ENCODE measurements around the gene IFNA7. TPM values are rescaled to one million over a fixed set of nuclear protein-coding genes. Genes with fewer than 3 reads are reported as not detected.
"Not testable (repeated sequence)": the region's sequence is repeated elsewhere in the genome, so short reads cannot be mapped to it uniquely, and the experiment has no call there.

The IFNA7 gene
- total RNA-seq, 4 donors from 2014 or later: not detected

DNA sequence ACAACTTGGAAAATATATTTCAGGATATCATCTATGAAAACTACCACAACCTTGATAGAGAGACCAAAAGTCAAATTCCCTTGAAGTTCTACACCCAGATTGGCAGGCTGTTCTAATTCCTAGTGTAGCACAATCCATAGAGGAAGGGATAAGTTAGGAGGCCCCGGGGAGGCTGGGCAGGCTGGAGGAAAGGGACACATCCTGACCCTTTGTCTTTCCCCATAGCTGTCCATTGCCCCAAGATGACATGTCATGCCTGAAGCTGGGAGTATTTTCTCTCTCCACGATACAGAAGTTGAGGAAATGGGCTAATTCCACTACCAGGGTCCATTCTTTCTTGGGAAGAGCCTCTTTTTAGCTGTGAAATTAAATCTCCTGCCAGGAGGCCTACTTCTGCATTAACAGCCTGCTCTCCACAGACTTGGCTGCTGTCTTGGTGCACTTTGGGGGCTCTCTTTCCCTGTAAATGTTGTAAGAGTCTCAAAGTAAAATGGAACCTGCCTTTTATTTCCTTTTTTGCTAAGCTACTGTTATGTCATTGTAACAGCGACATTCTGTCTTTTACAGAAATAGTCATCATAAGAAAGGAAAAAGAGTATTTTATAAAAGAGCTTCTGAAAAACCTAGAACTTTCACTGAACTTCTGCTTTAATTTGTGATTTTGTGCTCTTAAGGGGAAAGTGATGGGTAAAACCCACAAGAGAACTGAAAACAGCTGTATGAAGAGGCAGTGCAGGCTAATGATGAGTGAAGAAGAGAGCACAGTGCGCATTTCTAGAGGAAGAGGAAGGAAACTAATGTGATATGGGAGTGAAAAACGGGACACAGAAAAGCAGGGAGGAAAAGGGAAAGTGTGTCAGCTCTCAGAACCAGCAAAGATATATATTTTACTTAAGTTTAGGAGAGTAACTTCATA lies 11.7 kb upstream of the IFNA7 start:
- DNase-seq; intact Hi-C loops (cut with DNase I); H3K36me3 ChIP-seq; H3K4me1 ChIP-seq; H3K4me3 ChIP-seq (replicated peaks in 1 of 3); H3K27me3 ChIP-seq; H3K9me3 ChIP-seq; H3K27ac ChIP-seq: not testable (repeated sequence)
- TF ChIP-seq, protein P1, sequence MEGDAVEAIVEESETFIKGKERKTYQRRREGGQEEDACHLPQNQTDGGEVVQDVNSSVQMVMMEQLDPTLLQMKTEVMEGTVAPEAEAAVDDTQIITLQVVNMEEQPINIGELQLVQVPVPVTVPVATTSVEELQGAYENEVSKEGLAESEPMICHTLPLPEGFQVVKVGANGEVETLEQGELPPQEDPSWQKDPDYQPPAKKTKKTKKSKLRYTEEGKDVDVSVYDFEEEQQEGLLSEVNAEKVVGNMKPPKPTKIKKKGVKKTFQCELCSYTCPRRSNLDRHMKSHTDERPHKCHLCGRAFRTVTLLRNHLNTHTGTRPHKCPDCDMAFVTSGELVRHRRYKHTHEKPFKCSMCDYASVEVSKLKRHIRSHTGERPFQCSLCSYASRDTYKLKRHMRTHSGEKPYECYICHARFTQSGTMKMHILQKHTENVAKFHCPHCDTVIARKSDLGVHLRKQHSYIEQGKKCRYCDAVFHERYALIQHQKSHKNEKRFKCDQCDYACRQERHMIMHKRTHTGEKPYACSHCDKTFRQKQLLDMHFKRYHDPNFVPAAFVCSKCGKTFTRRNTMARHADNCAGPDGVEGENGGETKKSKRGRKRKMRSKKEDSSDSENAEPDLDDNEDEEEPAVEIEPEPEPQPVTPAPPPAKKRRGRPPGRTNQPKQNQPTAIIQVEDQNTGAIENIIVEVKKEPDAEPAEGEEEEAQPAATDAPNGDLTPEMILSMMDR (IDR thresholded peaks at IDR 0.05): peak in 1 of 6 experiments; percentile 35
- WGBS, 2 donors: 56 to 57% methylated on average over 5 of the region's 5 CpGs

DNA sequence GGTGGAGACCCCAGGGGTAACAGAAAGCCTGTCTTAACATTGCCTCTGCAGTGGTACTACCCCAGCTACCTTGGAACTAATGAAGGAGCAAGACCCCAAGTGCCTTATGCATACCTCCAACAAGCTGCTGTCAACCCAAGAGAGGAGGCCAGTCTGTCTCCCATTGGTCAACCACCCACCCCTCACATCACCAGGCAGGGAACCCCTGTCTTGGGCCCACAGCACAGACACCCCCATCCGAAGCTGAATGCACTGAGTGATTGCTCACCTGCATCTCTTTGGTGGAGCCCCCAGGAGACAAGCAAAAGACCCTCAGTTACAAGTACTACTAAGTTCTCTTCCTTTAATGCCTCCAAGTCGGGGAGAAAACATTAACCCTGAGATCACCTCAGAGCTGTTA lies 10.2 kb upstream of the IFNA7 start:
- intact Hi-C loops (cut with DNase I); H3K27me3 ChIP-seq; H3K4me3 ChIP-seq (replicated peaks in 1 of 3); H3K36me3 ChIP-seq; H3K27ac ChIP-seq; H3K9me3 ChIP-seq; DNase-seq; H3K4me1 ChIP-seq: not testable (repeated sequence)
- WGBS, 2 donors: 73 to 88% methylated on average over 2 of the region's 2 CpGs

- H3K27ac ChIP-seq; intact Hi-C loops (cut with DNase I); H3K4me3 ChIP-seq (replicated peaks in 1 of 3); DNase-seq; H3K9me3 ChIP-seq; H3K27me3 ChIP-seq; H3K36me3 ChIP-seq; H3K4me1 ChIP-seq: not testable (repeated sequence)
- WGBS, 2 donors: 100% methylated on average over 1 to 2 of the region's 2 CpGs
Observed at GRCh38 chr9:21210782-21211181, 8.8 kb upstream of the IFNA7 start.

GRCh38 chr9:21210311-21210710 lies 8.3 kb upstream of the IFNA7 start:
- no peak overlapping the region for H3K27ac ChIP-seq
- no peaks in the 10 kb centered on the region for H3K9me3 ChIP-seq
- 93 to 95% methylated on average over 6 of the region's 7 CpGs for WGBS, 2 donors
- H3K27me3 ChIP-seq: no peaks in the 10 kb centered on the region
- TF ChIP-seq POLR2A (IDR thresholded peaks at IDR 0.05): no peak
- TF ChIP-seq, protein P1 (IDR thresholded peaks at IDR 0.05): no peak
- no peaks in the 10 kb centered on the region for H3K36me3 ChIP-seq
- H3K4me3 ChIP-seq (replicated peaks in 1 of 3): no peak overlapping the region
- no peak for DNase-seq
- intact Hi-C loops (cut with DNase I): no loop called here
- H3K4me1 ChIP-seq: no peaks in the 10 kb centered on the region

- H3K36me3 ChIP-seq; H3K27me3 ChIP-seq; H3K4me3 ChIP-seq (replicated peaks in 1 of 3); DNase-seq; intact Hi-C loops (cut with DNase I); H3K27ac ChIP-seq; H3K9me3 ChIP-seq; H3K4me1 ChIP-seq: not testable (repeated sequence)
- WGBS, 2 donors: 93 to 96% methylated on average over 3 of the region's 3 CpGs
Observed at GRCh38 chr9:21207043-21207442, 5.0 kb upstream of the IFNA7 start, which contains the start of gene IFNA10. Gene IFNA10, minus strand, starts transcription at chr9:21207143. Its CDS starts 46 bp downstream, at chr9:21207097.

DNA sequence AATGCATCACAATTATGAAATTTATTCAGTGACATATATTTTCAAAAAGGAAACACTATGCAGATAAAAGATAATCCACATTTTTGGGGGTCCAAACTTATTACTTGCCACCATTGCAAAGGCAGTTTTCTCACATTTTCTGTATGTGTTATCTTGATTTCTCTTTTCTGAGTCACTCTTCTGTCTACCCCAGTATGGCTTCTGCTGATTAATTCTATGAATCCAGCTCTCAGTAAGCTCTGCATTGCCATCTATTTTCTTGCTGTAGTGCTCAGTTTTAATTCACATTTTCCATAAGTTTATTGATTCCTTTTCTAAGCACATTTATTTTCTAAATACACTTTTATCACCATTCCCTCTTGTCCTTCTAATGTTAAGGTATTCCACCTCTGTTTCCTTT lies 3.2 kb upstream of the IFNA7 start:
- no peak overlapping the region for H3K27ac ChIP-seq
- H3K27me3 ChIP-seq: no peaks in the 10 kb centered on the region
- H3K9me3 ChIP-seq: no peaks in the 10 kb centered on the region
- no peak for DNase-seq
- no peak overlapping the region for H3K4me3 ChIP-seq (replicated peaks in 1 of 3)
- TF ChIP-seq, protein P1 (IDR thresholded peaks at IDR 0.05): no peak
- TF ChIP-seq POLR2A (IDR thresholded peaks at IDR 0.05): no peak
- H3K4me1 ChIP-seq: no peaks in the 10 kb centered on the region
- no peaks in the 10 kb centered on the region for H3K36me3 ChIP-seq
- intact Hi-C loops (cut with DNase I): no loop called here
